IMR-90 (cell line): Measurements from ENCODE around the gene ZFP92. TPM values are rescaled to one million over a fixed set of nuclear protein-coding genes. Genes with fewer than 3 reads are reported as not detected.

ENCODE experiments used
- ATAC-seq: fragments of 200-7000 bp; cut with Tn5 transposase; 2 replicates; pipeline ENCODE4 v1.9.1; 2020; ENCODE audit warnings: low read depth, mild to moderate bottlenecking, moderate library complexity
- BruUV-seq: library from RNA; stranded (reverse); fragments of 400-500 nt; replicated peaks from 2 replicates; lab custom pipeline; 2021; lab: Mats Ljungman, UMichigan
- CTCF ChIA-PET: fragments of 300-600 bp; formaldehyde crosslinking; extraction: SDS; loops from one replicate; lab custom pipeline; 2021; ENCODE audit warnings: antibody characterized with exemption; lab: Yijun Ruan, JAX
- POLR2A ChIA-PET: fragments of 300-600 bp; sonication (Branson Sonifier 250); formaldehyde crosslinking; loops from one replicate; lab custom pipeline; 2022; ENCODE audit warnings: antibody characterized with exemption; ENCODE audit not compliant: unreplicated experiment; lab: Charles Lee
- DNase-seq: peaks from one replicate; pipeline ENCODE4 v3.0.0; 2013
- H2AFZ ChIP-seq: replicated peaks from 2 replicates; pipeline ENCODE3; 2013; ENCODE audit warnings: low read length, mild to moderate bottlenecking; ENCODE audit not compliant: poor library complexity
- H2AK5ac ChIP-seq: 2 replicates; pipeline ENCODE4 v1.6.1; 2013; ENCODE audit warnings: low read depth, low read length, inconsistent platforms
- H2AK9ac ChIP-seq: replicated peaks from 2 replicates; pipeline ENCODE3; 2013; ENCODE audit warnings: mild to moderate bottlenecking, low read depth, low read length, moderate library complexity; ENCODE audit not compliant: poor library complexity
- H2BK120ac ChIP-seq: 2 replicates; pipeline ENCODE4 v1.6.1; 2013; ENCODE audit warnings: low read depth, low read length, inconsistent platforms
- H2BK15ac ChIP-seq: 3 replicates; pipeline ENCODE4 v1.6.1; 2013; ENCODE audit warnings: low read depth, low read length, inconsistent platforms
- H2BK20ac ChIP-seq: 2 replicates; pipeline ENCODE4 v1.6.1; 2013; ENCODE audit warnings: low read depth, mild to moderate bottlenecking, inconsistent platforms, low read length, moderate library complexity
- H2BK5ac ChIP-seq: 2 replicates; pipeline ENCODE4 v1.6.1; 2013; ENCODE audit warnings: mild to moderate bottlenecking, low read depth, low read length, inconsistent platforms; ENCODE audit not compliant: poor library complexity, severe bottlenecking
- H3K14ac ChIP-seq: replicated peaks from 2 replicates; pipeline ENCODE4 v1.6.1; 2013; ENCODE audit warnings: low read depth, low read length, inconsistent platforms
- H3K18ac ChIP-seq: 2 replicates; pipeline ENCODE4 v1.6.1; 2013; ENCODE audit warnings: low read depth, low read length, control low read depth
- H3K23ac ChIP-seq: 2 replicates; pipeline ENCODE4 v1.6.1; 2013; ENCODE audit warnings: low read depth, low read length, inconsistent platforms
- H3K27ac ChIP-seq: 2 replicates; pipeline ENCODE4 v1.5.1; 2013; ENCODE audit warnings: mild to moderate bottlenecking, control low read depth, low read length; ENCODE audit not compliant: insufficient read depth
- H3K27me3 ChIP-seq: 2 replicates; pipeline ENCODE4 v1.6.1; 2013; ENCODE audit warnings: low read length; ENCODE audit not compliant: control insufficient read depth, insufficient read depth
- H3K36me3 ChIP-seq: 2 replicates; pipeline ENCODE4 v1.6.1; 2013; ENCODE audit warnings: low read length, mixed read lengths; ENCODE audit not compliant: control insufficient read depth, insufficient read depth
- H3K4ac ChIP-seq: 2 replicates; pipeline ENCODE4 v1.6.1; 2013; ENCODE audit warnings: low read depth, low read length, inconsistent platforms
- H3K4me1 ChIP-seq: 2 replicates; pipeline ENCODE4 v1.6.1; 2013; ENCODE audit warnings: low read length, mixed read lengths; ENCODE audit not compliant: control insufficient read depth, insufficient read depth
- H3K4me2 ChIP-seq: 2 replicates; pipeline ENCODE4 v1.6.1; 2013; ENCODE audit warnings: low read depth, mild to moderate bottlenecking, control low read depth, low read length, moderate library complexity
- H3K4me3 ChIP-seq: 2 replicates; pipeline ENCODE4 v1.5.1; 2013; ENCODE audit warnings: low read depth, mild to moderate bottlenecking, control low read depth, low read length, moderate library complexity; ENCODE audit not compliant: insufficient read depth
- H3K56ac ChIP-seq: 2 replicates; pipeline ENCODE4 v1.6.1; 2013; ENCODE audit warnings: low read length, inconsistent platforms; ENCODE audit not compliant: insufficient read depth; ENCODE audit errors: extremely low read depth
- H3K79me1 ChIP-seq, 2 experiments: 2 replicates each; pipeline ENCODE4 v1.6.1; 2013; ENCODE audit warnings: low read length in 2 of 2, inconsistent platforms in 1 of 2, low read depth in 1 of 2
- H3K9ac ChIP-seq: 2 replicates; pipeline ENCODE4 v1.6.1; 2013; ENCODE audit warnings: low read depth, low read length, control low read depth
- H3K9me1 ChIP-seq: 2 replicates; pipeline ENCODE4 v1.6.1; 2013; ENCODE audit warnings: low read length, inconsistent platforms; ENCODE audit not compliant: insufficient read depth
- H3K9me3 ChIP-seq: 2 replicates; pipeline ENCODE4 v1.6.1; 2013; ENCODE audit warnings: low read length; ENCODE audit not compliant: control insufficient read depth, insufficient read depth
- H4K20me1 ChIP-seq: 2 replicates; pipeline ENCODE4 v1.6.1; 2013; ENCODE audit warnings: low read length, inconsistent platforms; ENCODE audit not compliant: insufficient read depth
- H4K5ac ChIP-seq: 2 replicates; pipeline ENCODE4 v1.6.1; 2013; ENCODE audit warnings: mild to moderate bottlenecking, low read depth, low read length, control low read depth
- H4K8ac ChIP-seq, 2 experiments: 2 replicates each; pipeline ENCODE4 v1.6.1; 2013; ENCODE audit warnings: low read depth in 2 of 2, low read length in 2 of 2, control low read depth in 1 of 2, inconsistent platforms in 1 of 2
- H4K91ac ChIP-seq: 2 replicates; pipeline ENCODE4 v1.6.1; 2013; ENCODE audit warnings: low read depth, low read length, inconsistent platforms; ENCODE audit not compliant: insufficient read depth
- CHD1 ChIP-seq: IDR thresholded peaks from 2 replicates; pipeline ENCODE4 v1.6.1; 2012; ENCODE audit warnings: low read depth, low read length, improper control_type of control experiment
- FOS ChIP-seq: fragments of 150-350 bp; IDR thresholded peaks from 2 replicates; pipeline ENCODE4 v1.6.1; 2016; ENCODE audit warnings: low read depth, low read length
- MAFK ChIP-seq: IDR thresholded peaks from 2 replicates; pipeline ENCODE4 v1.6.1; 2012; ENCODE audit warnings: low read depth, low read length, improper control_type of control experiment
- MXI1 ChIP-seq: IDR thresholded peaks from 2 replicates; pipeline ENCODE4 v1.6.1; 2012; ENCODE audit warnings: low read depth, mild to moderate bottlenecking, low read length, moderate library complexity, borderline replicate concordance
- RCOR1 ChIP-seq: IDR thresholded peaks from 2 replicates; pipeline ENCODE4 v1.6.1; 2012; ENCODE audit warnings: mild to moderate bottlenecking, low read length, improper control_type of control experiment; ENCODE audit not compliant: insufficient replicate concordance
- RFX5 ChIP-seq: IDR thresholded peaks from 2 replicates; pipeline ENCODE4 v1.8.0; 2012; ENCODE audit warnings: low read depth, mild to moderate bottlenecking, low read length, moderate library complexity
- SMC3 ChIP-seq: fragments of 150-350 bp; IDR thresholded peaks from 2 replicates; pipeline ENCODE4 v1.6.1; 2016; ENCODE audit warnings: low read depth, mild to moderate bottlenecking, antibody characterized with exemption, low read length, moderate library complexity
- WGBS, 2 experiments: methylation state at CpG; one replicate each; pipeline versions ENCODE4 v1.1.5 to v1.1.7; 2013; ENCODE audit warnings: missing lambda C conversion rate in 2 of 2; ENCODE audit not compliant: insufficient read length in 1 of 2; ENCODE audit errors: extremely low coverage in 2 of 2; 5-methylcytosine and 5-hydroxymethylcytosine counted together
- dilution Hi-C: fragments of 300-500 bp; cut with HindIII; formaldehyde crosslinking; loops from one replicate; pipeline ENCODE4 v1.14.3; 2018; ENCODE audit warnings: low sequenced_read_pairs; ENCODE audit not compliant: unreplicated experiment
- in situ Hi-C: fragments of 300-500 bp; cut with MboI; formaldehyde crosslinking; loops from 3 replicates; pipeline ENCODE4 v1.14.3; 2019; ENCODE audit warnings: low sequenced_read_pairs, inconsistent platforms, mixed read lengths
- intact Hi-C: fragments of 100-400 bp; cut with micrococcal nuclease; formaldehyde crosslinking; loops from 2 replicates; pipeline ENCODE4 v1.10.0; 2022
- polyA plus RNA-seq, 3 experiments: library from polyadenylated mRNA; depleted of rRNA; stranded (reverse); fragments of >200 nt; gene quantifications; 2 replicates each; pipeline ENCODE4 v1.2.3, GENCODE V29; 2012; ENCODE audit warnings: low replicate concordance in 1 of 3
- total RNA-seq: library from RNA; depleted of rRNA; stranded (reverse); fragments of >200 nt; gene quantifications from 2 replicates; pipeline ENCODE4 v1.2.3, GENCODE V29; 2012
- TF ChIP-seq, protein P1 (sequence below): fragments of 150-350 bp; IDR thresholded peaks from 2 replicates; pipeline ENCODE4 v1.6.1; 2017; ENCODE audit warnings: mild to moderate bottlenecking, antibody characterized with exemption, low read length, low read depth
- TF ChIP-seq, protein P2 (sequence below): fragments of 150-350 bp; IDR thresholded peaks from 2 replicates; pipeline ENCODE4 v1.6.1; 2016; ENCODE audit warnings: low read depth, mild to moderate bottlenecking, low read length, moderate library complexity, borderline replicate concordance
- TF ChIP-seq, protein P3 (sequence below): conservative IDR thresholded peaks from 2 replicates; pipeline ENCODE4 v1.5.1; 2012; ENCODE audit warnings: mild to moderate bottlenecking, low read depth, low read length, improper control_type of control experiment

Gene ZFP92
- total and polyA plus RNA-seq, 2 of the 4 experiments (the other 2 are of a cell fraction): under 0.01 to 0.03 TPM

DNA sequence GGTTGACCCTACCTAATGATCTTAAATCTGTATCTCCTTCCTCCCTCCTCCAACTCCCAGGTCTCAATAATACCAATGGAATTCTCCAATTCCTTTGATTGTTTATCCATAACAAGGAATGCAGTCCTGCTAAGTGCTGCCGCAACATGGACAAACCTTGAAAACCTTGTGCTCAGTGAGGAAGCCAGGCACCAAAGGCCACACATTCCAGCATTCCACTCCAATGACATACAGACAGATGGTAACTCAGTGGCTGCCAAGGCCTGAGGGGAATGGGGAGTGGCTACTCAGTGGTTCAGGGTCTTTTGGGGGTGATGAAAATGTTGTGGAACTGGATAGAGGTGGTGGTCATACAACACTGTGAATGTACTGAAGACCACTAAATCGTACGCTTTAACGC is 48.7 kb downstream of the ZFP92 start:
- ATAC-seq (peak; percentile 84), DNase-seq (peak; percentile 79)
- no peaks in the 10 kb centered on the region for H3K79me1 ChIP-seq
- TF ChIP-seq, protein P1, sequence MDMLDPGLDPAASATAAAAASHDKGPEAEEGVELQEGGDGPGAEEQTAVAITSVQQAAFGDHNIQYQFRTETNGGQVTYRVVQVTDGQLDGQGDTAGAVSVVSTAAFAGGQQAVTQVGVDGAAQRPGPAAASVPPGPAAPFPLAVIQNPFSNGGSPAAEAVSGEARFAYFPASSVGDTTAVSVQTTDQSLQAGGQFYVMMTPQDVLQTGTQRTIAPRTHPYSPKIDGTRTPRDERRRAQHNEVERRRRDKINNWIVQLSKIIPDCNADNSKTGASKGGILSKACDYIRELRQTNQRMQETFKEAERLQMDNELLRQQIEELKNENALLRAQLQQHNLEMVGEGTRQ: no peak
- TF ChIP-seq, protein P2, sequence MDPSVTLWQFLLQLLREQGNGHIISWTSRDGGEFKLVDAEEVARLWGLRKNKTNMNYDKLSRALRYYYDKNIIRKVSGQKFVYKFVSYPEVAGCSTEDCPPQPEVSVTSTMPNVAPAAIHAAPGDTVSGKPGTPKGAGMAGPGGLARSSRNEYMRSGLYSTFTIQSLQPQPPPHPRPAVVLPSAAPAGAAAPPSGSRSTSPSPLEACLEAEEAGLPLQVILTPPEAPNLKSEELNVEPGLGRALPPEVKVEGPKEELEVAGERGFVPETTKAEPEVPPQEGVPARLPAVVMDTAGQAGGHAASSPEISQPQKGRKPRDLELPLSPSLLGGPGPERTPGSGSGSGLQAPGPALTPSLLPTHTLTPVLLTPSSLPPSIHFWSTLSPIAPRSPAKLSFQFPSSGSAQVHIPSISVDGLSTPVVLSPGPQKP: no peak
- TF ChIP-seq MXI1 (no peak), CHD1 (no peak), SMC3 (no peak), MAFK (no peak), FOS (no peak), RFX5 (no peak), RCOR1 (no peak)
- TF ChIP-seq, protein P3, sequence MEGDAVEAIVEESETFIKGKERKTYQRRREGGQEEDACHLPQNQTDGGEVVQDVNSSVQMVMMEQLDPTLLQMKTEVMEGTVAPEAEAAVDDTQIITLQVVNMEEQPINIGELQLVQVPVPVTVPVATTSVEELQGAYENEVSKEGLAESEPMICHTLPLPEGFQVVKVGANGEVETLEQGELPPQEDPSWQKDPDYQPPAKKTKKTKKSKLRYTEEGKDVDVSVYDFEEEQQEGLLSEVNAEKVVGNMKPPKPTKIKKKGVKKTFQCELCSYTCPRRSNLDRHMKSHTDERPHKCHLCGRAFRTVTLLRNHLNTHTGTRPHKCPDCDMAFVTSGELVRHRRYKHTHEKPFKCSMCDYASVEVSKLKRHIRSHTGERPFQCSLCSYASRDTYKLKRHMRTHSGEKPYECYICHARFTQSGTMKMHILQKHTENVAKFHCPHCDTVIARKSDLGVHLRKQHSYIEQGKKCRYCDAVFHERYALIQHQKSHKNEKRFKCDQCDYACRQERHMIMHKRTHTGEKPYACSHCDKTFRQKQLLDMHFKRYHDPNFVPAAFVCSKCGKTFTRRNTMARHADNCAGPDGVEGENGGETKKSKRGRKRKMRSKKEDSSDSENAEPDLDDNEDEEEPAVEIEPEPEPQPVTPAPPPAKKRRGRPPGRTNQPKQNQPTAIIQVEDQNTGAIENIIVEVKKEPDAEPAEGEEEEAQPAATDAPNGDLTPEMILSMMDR: no peak
- no peak overlapping the region for H3K56ac ChIP-seq
- H3K4ac ChIP-seq: peak overlapping the region; percentile 42; the same call in 1 of the 2 replicates
- CTCF ChIA-PET: no interaction called here
- H3K4me3 ChIP-seq: no peak overlapping the region
- H3K18ac ChIP-seq: no peak overlapping the region; the same call in 1 of the 2 replicates
- peak overlapping the region; percentile 28 for H2BK5ac ChIP-seq
- H3K27me3 ChIP-seq: no peaks in the 10 kb centered on the region
- H2BK120ac ChIP-seq: 0 out of 2 replicates have a peak overlapping the region, but pooled peaks have one; percentile 30
- H2AK5ac ChIP-seq: no peak overlapping the region
- no peak overlapping the region; the same call in 1 of the 2 replicates for H3K27ac ChIP-seq
- no peaks in the 10 kb centered on the region; the same call in 1 of the 2 replicates for H3K9me1 ChIP-seq
- H4K5ac ChIP-seq: no peak overlapping the region
- H4K20me1 ChIP-seq: no peaks in the 10 kb centered on the region
- H2BK15ac ChIP-seq: no peak overlapping the region; the same call in 2 of the 3 replicates
- H3K9me3 ChIP-seq: no peaks in the 10 kb centered on the region; the same call in 1 of the 2 replicates
- peak overlapping the region; percentile 45; the same call in 1 of the 2 replicates for H4K91ac ChIP-seq
- H2AK9ac ChIP-seq: no peak overlapping the region
- dilution Hi-C loops (no loop called here), in situ Hi-C loops (loop anchor here (25.0 kb wide), 1 partner anchor 423 kb away; no protein-coding TSS in a partner anchor), intact Hi-C loops (loop anchor here (2.0 kb wide), 2 partner anchors 47 to 427 kb away; no protein-coding TSS in a partner anchor)
- peak overlapping the region in 1 of 2 experiments; percentile 6; a peak in 1 of 4 replicates for H4K8ac ChIP-seq
- H3K36me3 ChIP-seq: peaks cover under 1% of the 10 kb centered on the region; the same call in 1 of the 2 replicates
- no peak overlapping the region for H3K14ac ChIP-seq
- H3K4me1 ChIP-seq: no peaks in the 10 kb centered on the region; the same call in 1 of the 2 replicates
- H2AFZ ChIP-seq: no peak overlapping the region
- peak overlapping the region; percentile 57; the same call in 1 of the 2 replicates for H2BK20ac ChIP-seq
- WGBS, 2 experiments: 96% methylated on average over 3 of the region's 4 CpGs; no CpG with 5 or more reads in 1 of the 2 experiments
- H3K4me2 ChIP-seq: no peak overlapping the region
- POLR2A ChIA-PET: no interaction called here
- H3K23ac ChIP-seq: no peak overlapping the region
- no peak overlapping the region for H3K9ac ChIP-seq
- no TSS peak for BruUV-seq
